Bronchial epithelial cell (primary cell): ENCODE measurements around the gene GRK5. TPM values are rescaled to one million over a fixed set of nuclear protein-coding genes. Genes with fewer than 3 reads are reported as not detected.
A peak's percentile ranks its signal among the peaks of the same experiment; 100 is the strongest.

ENCODE experiments used
- DNase-seq: peaks from one replicate; pipeline ENCODE4 v3.0.0-alpha.2; 2010; ENCODE audit warnings: low read depth
- FAIRE-seq: peaks from 2 replicates; lab custom pipeline; 2011; peaks lifted over from hg19 to GRCh38; lab: Jason Lieb, UNC
- H3K27me3 ChIP-seq: 2 replicates; pipeline ENCODE4 v1.5.1; 2011; ENCODE audit warnings: low read length; ENCODE audit not compliant: control insufficient read depth, insufficient read depth
- H3K36me3 ChIP-seq: 2 replicates; pipeline ENCODE4 v1.5.1; 2011; ENCODE audit warnings: low read length; ENCODE audit not compliant: control insufficient read depth, insufficient read depth
- H3K4me3 ChIP-seq: 2 replicates; pipeline ENCODE4 v1.5.1; 2011; ENCODE audit warnings: mild to moderate bottlenecking, low read depth, low read length, control low read depth
- CTCF ChIP-seq: IDR thresholded peaks from 2 replicates; pipeline ENCODE4 v1.5.1; 2011; ENCODE audit warnings: mild to moderate bottlenecking, moderate library complexity, low read length, control low read depth, inconsistent platforms; ENCODE audit not compliant: insufficient read depth, severe bottlenecking
- total RNA-seq: library from RNA; depleted of rRNA; stranded (reverse); fragments of >200 nt; gene quantifications from 2 replicates; pipeline ENCODE4 v1.2.1, GENCODE V29; 2014

The GRK5 gene
- total RNA-seq, 1 donor from 2014 or later = 2.4 TPM

- H3K27me3 ChIP-seq = no peaks in the 10 kb centered on the region
- no peak for FAIRE-seq
- no peak overlapping the region for H3K4me3 ChIP-seq
- H3K36me3 ChIP-seq = no peaks in the 10 kb centered on the region
- no peak for TF ChIP-seq CTCF
- DNase-seq = peak; percentile 8
These were observed 157.6 kb downstream of the GRK5 start for GRCh38 chr10:119364645-119365600.

GRCh38 chr10:119365773-119366599 is 158.6 kb downstream of the GRK5 start:
- DNase-seq = no peak
- FAIRE-seq = no peak
- no peak overlapping the region for H3K4me3 ChIP-seq
- H3K36me3 ChIP-seq = no peaks in the 10 kb centered on the region
- H3K27me3 ChIP-seq = no peaks in the 10 kb centered on the region
- no peak for TF ChIP-seq CTCF

- no peak for TF ChIP-seq CTCF
- FAIRE-seq (no peak), DNase-seq (no peak)
- no peak overlapping the region for H3K4me3 ChIP-seq
- no peaks in the 10 kb centered on the region for H3K27me3 ChIP-seq
- no peaks in the 10 kb centered on the region for H3K36me3 ChIP-seq
These were observed 160.6 kb downstream of the GRK5 start for GRCh38 chr10:119367841-119368549.

- FAIRE-seq = no peak
These were observed 161.2 kb downstream of the GRK5 start for GRCh38 chr10:119368581-119368980.

More at GRCh38 chr10:119368581-119368980, 161.2 kb downstream of the GRK5 start:
- no peak for DNase-seq
- no peak for TF ChIP-seq CTCF
- Histone ChIP-seq H3K27me3 (no peaks in the 10 kb centered on the region), H3K36me3 (no peaks in the 10 kb centered on the region), H3K4me3 (no peak overlapping the region)
